ENCODE measurements around the gene OGA.

OGA gene

GRCh38 chr10:101834341-101834740 lies 16.1 kb upstream of the OGA start:
- FAIRE-seq = no peak

DNA sequence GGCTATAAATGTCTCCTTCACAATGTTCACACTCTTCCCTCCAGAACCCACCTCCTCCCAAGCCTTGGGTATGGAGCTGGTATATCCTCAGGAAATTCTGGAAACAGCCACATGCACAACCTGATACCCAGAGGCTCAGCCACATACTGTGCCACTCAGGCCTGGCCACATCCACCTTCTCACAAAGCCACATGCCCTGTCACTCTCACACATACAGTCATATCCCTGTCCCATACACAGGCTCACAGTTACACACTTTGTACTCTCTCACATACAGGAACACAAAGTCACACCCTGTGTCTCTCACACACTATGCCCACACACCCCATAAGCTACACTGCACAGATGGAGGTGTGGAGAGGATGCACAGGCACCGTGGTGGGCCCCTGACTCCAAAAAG lies 15.2 kb upstream of the OGA start:
- no peak for FAIRE-seq

GRCh38 chr10:101832325-101832771 lies 14.1 kb upstream of the OGA start:
- no peak for FAIRE-seq

- no peak for FAIRE-seq
These were observed 13.0 kb upstream of the OGA start for GRCh38 chr10:101831169-101831811.

- no peak for FAIRE-seq
These were observed 12.3 kb upstream of the OGA start for GRCh38 chr10:101830322-101831168.

GRCh38 chr10:101829561-101830315 lies 11.5 kb upstream of the OGA start:
- FAIRE-seq = no peak

- no peak for FAIRE-seq
These were observed 10.7 kb upstream of the OGA start for GRCh38 chr10:101828766-101829551.

GRCh38 chr10:101827919-101828600 lies 9.8 kb upstream of the OGA start:
- no peak for FAIRE-seq

DNA sequence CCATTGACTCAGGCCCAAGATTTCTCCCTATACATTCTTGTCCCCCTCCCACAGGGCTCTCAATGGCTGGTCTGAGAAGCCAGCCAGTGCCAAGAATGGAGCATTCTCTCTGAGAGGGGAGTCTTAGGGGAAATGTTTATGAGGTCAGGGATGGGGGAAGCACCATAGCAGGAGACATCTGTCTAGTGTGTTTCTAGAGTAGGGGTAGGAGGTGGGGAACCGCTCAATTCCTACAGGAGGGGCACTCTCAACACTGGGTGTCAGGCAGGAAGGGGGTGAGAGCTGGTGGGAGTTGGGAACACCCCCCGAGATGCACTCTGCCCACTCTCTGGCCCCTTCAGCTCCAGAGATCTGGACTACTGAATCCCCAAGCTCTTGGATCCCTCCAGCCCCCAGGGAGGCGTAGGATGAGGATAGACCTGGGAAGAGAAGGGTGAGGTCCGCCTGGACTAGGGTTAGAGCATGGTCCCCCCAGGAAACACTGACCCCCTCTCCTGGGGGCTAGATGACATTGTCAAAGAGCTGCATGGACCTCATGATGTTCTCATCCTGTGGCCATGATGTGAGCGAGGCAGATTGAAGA lies 8.7 kb upstream of the OGA start:
- no peak for FAIRE-seq

DNA sequence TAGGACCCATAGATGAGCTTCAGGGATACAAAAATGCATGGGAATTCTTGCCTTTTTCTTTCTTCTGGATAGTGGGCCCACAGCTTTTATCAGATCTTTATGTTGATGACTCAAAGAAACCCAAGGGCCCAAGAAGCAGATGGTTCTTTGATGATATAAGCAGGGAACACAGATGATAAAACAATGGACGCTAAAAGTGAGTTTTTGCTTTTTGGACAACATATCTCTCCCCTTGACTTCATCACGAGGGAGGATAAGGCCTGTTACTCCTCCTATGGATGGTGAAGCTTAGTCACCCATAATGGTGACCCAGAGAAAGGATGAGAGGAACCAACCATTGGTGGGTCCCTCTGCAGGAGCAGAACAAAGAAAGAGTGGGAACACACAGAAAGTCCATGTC lies 6.5 kb upstream of the OGA start:
- FAIRE-seq = no peak

DNA sequence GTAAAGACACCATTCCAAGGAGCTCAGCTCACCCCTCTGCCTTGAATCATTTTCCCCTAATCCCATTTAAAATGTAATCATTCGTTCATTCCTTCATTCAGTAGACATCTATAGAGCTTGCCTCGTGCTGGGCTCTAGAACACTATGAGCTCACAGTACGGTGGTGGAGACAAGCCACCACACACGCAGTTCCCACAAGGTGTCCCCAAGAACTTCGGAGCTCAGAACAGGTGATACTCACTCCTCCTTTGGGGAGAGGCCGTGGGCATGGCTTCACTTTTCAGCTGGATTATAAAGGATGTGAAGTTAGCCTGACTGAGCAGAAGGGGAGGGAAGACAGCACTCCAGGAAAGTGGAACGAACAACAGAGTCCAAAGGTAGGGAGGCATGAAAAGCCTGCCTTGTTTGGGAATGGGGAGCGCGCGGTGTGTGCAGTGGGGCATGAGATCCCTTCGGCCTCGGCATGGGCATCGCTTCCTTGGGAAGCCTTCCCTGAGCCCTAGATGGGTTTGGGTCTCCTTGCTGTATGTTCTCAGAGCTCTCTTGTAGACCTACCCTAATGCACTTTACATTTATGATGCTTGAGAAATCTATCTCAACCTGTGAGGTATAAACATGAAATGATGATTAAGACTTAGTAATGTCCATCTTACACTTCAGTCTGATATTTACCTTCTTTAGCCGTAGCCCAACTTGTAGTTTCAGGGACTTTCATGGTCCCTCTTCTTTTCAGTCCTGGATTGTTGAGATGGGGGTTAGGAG lies 809 bp upstream of the OGA start:
- no peak for FAIRE-seq

- FAIRE-seq = no peak
These were observed 716 bp downstream of the OGA start for GRCh38 chr10:101817337-101818118.

DNA sequence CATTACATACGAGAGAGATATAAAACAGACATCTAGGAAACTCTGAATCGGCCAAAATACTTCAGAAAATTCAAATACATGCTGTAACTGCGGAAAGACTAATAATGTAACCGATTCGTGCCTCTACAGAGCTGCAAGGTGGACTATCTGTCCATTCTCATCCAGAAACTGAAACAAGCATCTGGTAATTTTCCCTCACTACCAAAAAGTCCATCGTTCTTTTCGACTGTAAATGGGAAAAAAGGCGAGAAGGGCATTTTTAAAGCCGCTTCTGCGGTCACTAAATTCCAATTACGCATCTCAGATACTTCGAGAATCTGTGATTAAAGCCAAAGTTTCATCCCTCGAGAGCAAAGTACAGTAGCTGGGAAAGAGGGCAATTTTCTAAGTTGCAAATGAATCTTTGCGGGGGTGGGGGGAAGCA lies 1.3 kb downstream of the OGA start:
- FAIRE-seq = no peak

- FAIRE-seq = no peak
These were observed 1.9 kb downstream of the OGA start for GRCh38 chr10:101816376-101816775.

DNA sequence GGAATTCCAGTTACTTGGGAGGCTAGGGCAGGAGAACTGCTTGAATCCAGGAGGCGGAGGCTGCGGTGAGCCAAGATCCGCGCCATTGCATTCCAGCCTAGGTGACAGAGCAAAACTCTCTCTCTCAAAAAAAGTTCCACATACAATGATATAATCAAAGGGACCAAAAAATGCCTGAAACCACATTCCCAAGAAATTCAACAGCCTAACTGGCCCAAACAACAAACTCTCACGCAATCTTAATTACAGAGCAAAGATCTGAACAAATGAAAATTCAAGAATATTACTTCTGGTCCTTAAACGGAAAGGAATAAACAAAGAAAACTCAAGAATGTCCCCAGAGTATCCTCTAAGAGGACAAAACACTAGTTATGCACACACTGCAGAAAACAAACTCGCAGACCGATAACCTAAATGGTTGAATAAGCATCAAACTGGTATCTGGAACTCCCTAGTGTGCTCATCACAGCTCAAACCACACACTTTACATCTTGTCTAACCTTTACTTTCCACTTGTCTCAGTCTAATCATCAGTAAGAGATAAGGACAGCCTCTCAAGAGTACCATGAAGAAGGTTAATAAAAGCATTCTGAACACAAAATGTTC lies 3.7 kb downstream of the OGA start:
- no peak for FAIRE-seq

DNA sequence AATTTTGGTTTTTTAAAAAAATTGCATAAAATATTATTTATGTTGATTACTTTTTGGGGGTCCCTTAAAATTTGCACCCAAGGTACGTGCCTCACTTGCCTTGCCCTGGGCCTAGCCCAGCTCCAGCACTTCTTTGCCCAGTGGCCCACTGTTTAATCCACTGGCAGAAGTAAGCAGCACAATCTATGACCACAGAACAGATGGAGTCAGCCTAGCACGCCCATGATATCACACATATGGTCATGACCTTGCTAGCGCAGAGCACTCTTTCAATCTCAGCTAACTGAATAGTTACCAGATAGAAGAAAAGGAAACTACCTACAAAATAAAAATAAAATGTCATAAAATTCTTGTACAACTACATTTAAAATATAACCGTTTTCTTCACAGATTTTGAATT lies 5.6 kb downstream of the OGA start:
- FAIRE-seq = no peak

DNA sequence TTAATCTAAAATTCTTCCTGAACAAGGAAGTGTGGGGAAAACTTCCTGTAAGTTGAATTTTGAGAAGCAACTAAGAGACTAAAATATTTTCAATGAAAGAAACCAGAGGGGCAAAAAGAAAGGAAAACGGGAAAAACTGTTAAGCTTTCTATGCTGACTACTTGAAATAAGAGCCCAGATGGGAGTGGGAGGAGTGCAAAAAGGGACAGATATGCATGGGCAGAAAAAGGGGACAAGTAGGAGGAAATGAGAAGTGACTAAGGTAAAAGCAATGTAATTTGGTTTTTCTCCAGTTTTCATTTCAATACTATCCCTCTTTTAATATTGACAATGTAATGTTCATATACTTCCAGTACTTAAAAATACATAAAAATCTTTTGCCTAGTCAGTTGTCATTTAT lies 11.1 kb downstream of the OGA start:
- no peak for FAIRE-seq

- FAIRE-seq = no peak
These were observed 14.7 kb downstream of the OGA start for GRCh38 chr10:101803511-101803910.

DNA sequence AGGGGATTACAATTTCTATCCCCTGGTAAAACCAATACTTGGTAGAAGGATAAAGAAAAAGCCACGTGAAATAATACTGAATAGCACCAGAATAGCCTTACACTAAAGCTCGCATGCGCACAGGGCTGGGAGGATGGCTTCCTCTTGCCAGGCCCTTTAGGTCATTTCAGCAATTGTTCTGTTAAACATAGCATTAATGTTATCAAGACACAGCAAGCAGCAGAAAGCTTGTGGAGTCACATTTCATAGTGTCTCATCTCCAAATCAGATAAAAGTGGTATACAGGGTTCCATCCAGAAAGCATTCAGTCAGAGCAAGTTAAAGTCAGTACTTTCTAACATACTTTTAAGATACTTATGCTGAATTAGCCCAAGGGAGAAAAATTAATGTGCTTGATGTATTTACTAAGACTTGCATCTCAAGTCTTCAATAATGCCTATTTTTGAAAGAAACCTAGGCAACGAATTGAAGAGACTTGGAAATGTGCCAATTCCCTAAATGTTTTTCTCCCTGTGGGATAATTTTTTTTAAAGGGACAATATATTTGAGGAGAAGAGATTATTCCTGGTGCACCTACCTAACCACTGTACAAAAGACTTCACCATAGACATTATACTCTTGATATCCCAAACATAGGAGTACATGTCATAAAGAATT lies 20.7 kb downstream of the OGA start:
- no peak for FAIRE-seq
